HG02885 (cell line): ENCODE results near the gene SLC29A2.
"Not testable (repeated sequence)": the region's sequence is repeated elsewhere in the genome, so short reads cannot be mapped to it uniquely, and the experiment has no call there.

ENCODE experiments used
- ATAC-seq: cut with Tn5 transposase; IDR thresholded peaks from one replicate; pipeline ENCODE4 v1.9.1; 2021; ENCODE audit warnings: mild to moderate bottlenecking; ENCODE audit not compliant: unreplicated experiment, poor library complexity

Gene SLC29A2

GRCh38 chr11:66321606-66322005 is 50.0 kb downstream of the SLC29A2 start:
- ATAC-seq: no peak

- ATAC-seq: not testable (repeated sequence)
Observed at GRCh38 chr11:66320748-66321147, 50.8 kb downstream of the SLC29A2 start.

- ATAC-seq: not testable (repeated sequence)
Observed at GRCh38 chr11:66320289-66320688, 51.3 kb downstream of the SLC29A2 start.

- no peak for ATAC-seq
Observed at GRCh38 chr11:66318600-66318970, 53.0 kb downstream of the SLC29A2 start.

DNA sequence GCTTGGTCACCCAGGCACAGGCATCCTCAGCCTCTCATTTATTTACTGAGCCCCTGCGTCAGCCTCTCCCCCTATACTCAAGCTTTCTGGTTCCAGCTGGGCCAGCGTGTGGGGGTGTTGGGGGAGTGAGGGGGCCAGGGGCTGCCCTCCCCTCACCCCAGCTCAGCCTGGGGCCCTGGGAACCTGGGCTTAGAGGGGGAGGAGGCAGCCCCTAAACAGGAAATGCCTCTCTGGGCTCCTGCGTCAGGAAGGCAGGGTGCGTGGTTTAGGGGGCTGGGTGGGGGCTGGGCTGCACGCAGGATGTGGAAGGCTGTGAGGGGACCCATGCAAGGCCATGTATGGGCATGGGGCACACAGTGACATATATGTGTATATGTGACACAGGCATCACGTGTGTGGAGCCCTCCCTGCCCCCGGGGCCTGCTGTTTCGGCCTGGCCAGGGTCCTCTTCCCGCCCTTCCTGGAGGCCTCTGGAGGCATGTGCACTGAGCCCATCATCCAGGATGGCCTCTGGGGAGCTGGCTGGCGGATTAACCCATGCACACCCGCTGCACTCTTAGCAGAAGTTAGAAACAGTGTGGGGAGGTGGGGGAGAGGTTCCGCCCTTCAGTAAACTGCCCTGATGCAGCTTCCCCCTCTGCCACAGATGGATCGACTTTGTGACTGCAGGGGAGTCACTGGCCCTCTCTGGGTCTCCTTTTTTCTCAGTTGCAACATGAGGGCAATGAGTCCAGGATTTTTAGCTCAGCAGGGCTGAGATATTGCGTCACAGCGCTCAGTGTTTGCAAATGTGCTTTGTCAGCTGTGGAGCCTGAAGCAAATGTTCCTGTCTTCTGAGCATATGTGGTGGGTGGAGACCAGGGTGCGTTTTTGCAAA is 53.6 kb downstream of the SLC29A2 start:
- no peak for ATAC-seq

GRCh38 chr11:66317322-66317722 is 54.2 kb downstream of the SLC29A2 start:
- ATAC-seq: no peak

GRCh38 chr11:66316849-66317251 is 54.7 kb downstream of the SLC29A2 start, which contains the start of gene CD248:
CD248 (minus strand) TSS chr11:66317044; CDS start chr11:66317027, 17 bp downstream.
- no peak for ATAC-seq

DNA sequence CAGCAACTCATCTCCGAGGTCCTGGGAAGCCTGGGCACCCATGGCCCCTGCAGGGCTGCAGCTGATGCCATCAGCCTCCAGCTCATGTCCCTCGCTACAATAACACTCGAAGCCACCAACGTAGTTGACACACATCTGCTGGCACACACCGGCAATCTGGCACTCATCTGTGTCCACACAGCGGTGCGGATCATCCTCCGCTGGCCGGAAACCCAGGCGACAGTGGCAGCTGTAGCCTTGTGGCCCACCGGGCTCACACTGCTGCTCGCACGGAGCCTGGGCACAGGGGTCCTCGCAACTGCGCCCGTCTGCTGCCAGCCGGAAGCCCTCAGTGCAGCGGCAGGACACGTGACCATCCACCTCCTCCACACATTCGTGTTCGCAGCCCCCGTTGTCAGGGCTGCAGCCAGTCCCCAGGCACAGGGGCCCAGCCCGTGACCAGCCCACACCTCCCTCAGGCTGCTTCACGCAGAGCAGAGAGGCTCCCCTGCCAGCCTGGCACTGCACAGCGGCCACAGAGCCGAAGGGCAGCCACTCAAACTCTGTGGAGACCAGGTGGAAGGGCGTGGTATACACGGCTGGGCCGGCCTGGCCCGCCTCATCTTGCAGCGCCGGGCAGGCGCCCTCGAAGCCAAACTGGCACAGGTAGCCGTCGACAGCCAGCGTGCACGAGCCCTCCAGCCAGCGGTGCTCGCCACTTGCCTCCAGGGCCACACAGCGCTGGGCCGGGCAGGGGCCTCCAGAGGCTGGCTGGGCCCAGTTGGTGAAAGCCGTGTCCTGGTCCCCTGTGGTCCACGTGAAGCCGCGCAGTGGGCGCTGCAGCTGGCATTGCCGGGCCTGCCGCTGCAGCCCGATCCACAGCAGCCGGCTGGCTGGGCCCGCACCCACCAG is 55.4 kb downstream of the SLC29A2 start:
- no peak for ATAC-seq

GRCh38 chr11:66315498-66315885 is 56.1 kb downstream of the SLC29A2 start:
- ATAC-seq: no peak

DNA sequence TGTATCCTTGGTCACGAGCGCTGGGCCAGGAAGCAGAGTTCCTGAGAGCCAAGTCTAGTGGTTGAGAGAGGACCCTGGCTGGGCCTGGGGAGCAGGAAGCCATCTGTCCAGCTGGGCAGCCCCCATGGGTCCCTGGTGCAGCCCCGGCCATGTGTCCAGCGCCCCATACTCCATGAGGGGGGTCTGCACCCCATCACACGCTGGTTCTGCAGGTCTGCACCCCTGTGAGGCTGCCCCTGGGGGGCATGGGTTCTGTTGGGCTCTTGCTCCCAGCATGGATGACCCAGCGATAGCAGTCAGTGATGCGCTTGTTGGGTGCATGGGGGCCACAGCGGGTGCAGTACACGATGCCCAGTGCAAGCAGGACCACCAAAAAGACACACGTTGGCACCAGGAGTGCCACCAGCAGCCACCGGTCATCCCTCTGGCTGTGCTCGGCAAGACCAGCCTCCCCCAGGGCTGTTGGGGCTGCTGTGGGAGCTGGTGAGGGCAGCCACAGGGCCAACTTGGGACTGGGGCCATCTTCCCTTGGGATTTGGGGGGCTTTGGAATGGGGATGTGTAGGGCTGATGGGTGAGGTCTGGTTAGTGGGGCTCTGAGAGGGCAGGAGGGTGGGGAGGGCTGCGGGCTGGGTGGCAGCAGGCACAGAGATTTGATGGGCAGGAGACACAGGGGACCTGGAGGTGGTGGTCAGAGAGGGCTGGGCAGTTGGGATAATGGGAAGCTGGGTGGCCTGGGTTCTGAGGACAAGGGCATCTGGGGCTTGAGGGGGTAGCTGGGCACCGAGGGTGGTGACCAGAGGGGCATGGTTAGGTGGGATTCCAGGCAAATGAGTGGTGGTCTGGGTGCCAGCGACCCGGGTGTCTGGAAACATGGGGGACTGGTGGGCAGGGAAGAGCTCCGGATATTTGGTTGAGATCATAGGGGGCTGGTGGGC is 56.7 kb downstream of the SLC29A2 start:
- no peak for ATAC-seq

GRCh38 chr11:66314186-66314501 is 57.4 kb downstream of the SLC29A2 start:
- no peak for ATAC-seq

- ATAC-seq: no peak
Observed at GRCh38 chr11:66313321-66314185, 58.0 kb downstream of the SLC29A2 start.

- peak; percentile 70 for ATAC-seq
Observed at GRCh38 chr11:66312549-66313320, 58.8 kb downstream of the SLC29A2 start.
